ENCODE results near the gene MEMO1.
"Not testable (repeated sequence)": the region's sequence is repeated elsewhere in the genome, so short reads cannot be mapped to it uniquely, and the experiment has no call there.

The MEMO1 gene

GRCh38 chr2:31903109-31903780 is 107.6 kb downstream of the MEMO1 start:
- TF ChIP-seq JUND (IDR thresholded peaks at IDR 0.05; ENCODE audit: low read depth) = no peak
- DNase-seq (ENCODE audit: low read depth in 1 of 2, low spot score in 1 of 2) = no peak
- in situ Hi-C loops (cut with HindIII; ENCODE audit: low pct_unique_long_range_greater_than_20kb, low sequenced_read_pairs) = no loop called here

- in situ Hi-C loops (cut with HindIII; ENCODE audit: low pct_unique_long_range_greater_than_20kb, low sequenced_read_pairs) = no loop called here
- no peak for TF ChIP-seq JUND (IDR thresholded peaks at IDR 0.05; ENCODE audit: low read depth)
- no peak for DNase-seq (ENCODE audit: low read depth in 1 of 2, low spot score in 1 of 2)
Measured at GRCh38 chr2:31901900-31902299, 108.9 kb downstream of the MEMO1 start.

GRCh38 chr2:31900156-31900555 is 110.7 kb downstream of the MEMO1 start:
- DNase-seq (ENCODE audit: low read depth in 1 of 2, low spot score in 1 of 2); in situ Hi-C loops (cut with HindIII; ENCODE audit: low pct_unique_long_range_greater_than_20kb, low sequenced_read_pairs): not testable (repeated sequence)

GRCh38 chr2:31898346-31898745 is 112.5 kb downstream of the MEMO1 start:
- in situ Hi-C loops (cut with HindIII; ENCODE audit: low pct_unique_long_range_greater_than_20kb, low sequenced_read_pairs); DNase-seq (ENCODE audit: low read depth in 1 of 2, low spot score in 1 of 2): not testable (repeated sequence)

GRCh38 chr2:31897340-31897739 is 113.5 kb downstream of the MEMO1 start:
- in situ Hi-C loops (cut with HindIII; ENCODE audit: low pct_unique_long_range_greater_than_20kb, low sequenced_read_pairs); DNase-seq (ENCODE audit: low read depth in 1 of 2, low spot score in 1 of 2): not testable (repeated sequence)

- TF ChIP-seq JUND (IDR thresholded peaks at IDR 0.05; ENCODE audit: low read depth) = no peak
- in situ Hi-C loops (cut with HindIII; ENCODE audit: low pct_unique_long_range_greater_than_20kb, low sequenced_read_pairs) = no loop called here
- DNase-seq (ENCODE audit: low read depth in 1 of 2, low spot score in 1 of 2) = no peak
Measured at GRCh38 chr2:31896293-31896692, 114.5 kb downstream of the MEMO1 start.

- in situ Hi-C loops (cut with HindIII; ENCODE audit: low pct_unique_long_range_greater_than_20kb, low sequenced_read_pairs) = no loop called here
- no peak for DNase-seq (ENCODE audit: low read depth in 1 of 2, low spot score in 1 of 2)
- TF ChIP-seq JUND (IDR thresholded peaks at IDR 0.05; ENCODE audit: low read depth) = no peak
Measured at GRCh38 chr2:31894656-31895055, 116.2 kb downstream of the MEMO1 start.

- DNase-seq (ENCODE audit: low read depth in 1 of 2, low spot score in 1 of 2) = no peak
- TF ChIP-seq JUND (IDR thresholded peaks at IDR 0.05; ENCODE audit: low read depth) = no peak
- in situ Hi-C loops (cut with HindIII; ENCODE audit: low pct_unique_long_range_greater_than_20kb, low sequenced_read_pairs) = no loop called here
Measured at GRCh38 chr2:31893094-31893493, 117.7 kb downstream of the MEMO1 start.

- in situ Hi-C loops (cut with HindIII; ENCODE audit: low pct_unique_long_range_greater_than_20kb, low sequenced_read_pairs) = no loop called here
- no peak for TF ChIP-seq JUND (IDR thresholded peaks at IDR 0.05; ENCODE audit: low read depth)
- DNase-seq (ENCODE audit: low read depth in 1 of 2, low spot score in 1 of 2) = no peak
Measured at GRCh38 chr2:31889044-31889443, 121.8 kb downstream of the MEMO1 start.

- TF ChIP-seq JUND (IDR thresholded peaks at IDR 0.05; ENCODE audit: low read depth) = no peak
- in situ Hi-C loops (cut with HindIII; ENCODE audit: low pct_unique_long_range_greater_than_20kb, low sequenced_read_pairs) = no loop called here
- no peak for DNase-seq (ENCODE audit: low read depth in 1 of 2, low spot score in 1 of 2)
Measured at GRCh38 chr2:31888550-31888949, 122.3 kb downstream of the MEMO1 start.

GRCh38 chr2:31886700-31887099 is 124.1 kb downstream of the MEMO1 start:
- peak in 1 of 2 experiments; percentile 40 for DNase-seq (ENCODE audit: low read depth in 1 of 2, low spot score in 1 of 2)
- TF ChIP-seq JUND (IDR thresholded peaks at IDR 0.05; ENCODE audit: low read depth) = no peak
- in situ Hi-C loops (cut with HindIII; ENCODE audit: low pct_unique_long_range_greater_than_20kb, low sequenced_read_pairs) = no loop called here

- in situ Hi-C loops (cut with HindIII; ENCODE audit: low pct_unique_long_range_greater_than_20kb, low sequenced_read_pairs) = no loop called here
- no peak for TF ChIP-seq JUND (IDR thresholded peaks at IDR 0.05; ENCODE audit: low read depth)
- no peak for DNase-seq (ENCODE audit: low read depth in 1 of 2, low spot score in 1 of 2)
Measured at GRCh38 chr2:31877008-31877407, 133.8 kb downstream of the MEMO1 start.

- in situ Hi-C loops (cut with HindIII; ENCODE audit: low pct_unique_long_range_greater_than_20kb, low sequenced_read_pairs) = no loop called here
- TF ChIP-seq JUND (IDR thresholded peaks at IDR 0.05; ENCODE audit: low read depth) = no peak
- DNase-seq (ENCODE audit: low read depth in 1 of 2, low spot score in 1 of 2) = no peak
Measured at GRCh38 chr2:31874071-31874470, 136.7 kb downstream of the MEMO1 start.

- DNase-seq (ENCODE audit: low read depth in 1 of 2, low spot score in 1 of 2) = no peak
- in situ Hi-C loops (cut with HindIII; ENCODE audit: low pct_unique_long_range_greater_than_20kb, low sequenced_read_pairs) = no loop called here
Measured at GRCh38 chr2:31865215-31865614, 145.6 kb downstream of the MEMO1 start.

More at GRCh38 chr2:31865215-31865614, 145.6 kb downstream of the MEMO1 start:
- no peak for TF ChIP-seq JUND (IDR thresholded peaks at IDR 0.05; ENCODE audit: low read depth)

Data from T47D (cell line).